Measurements from ENCODE around the gene PYCR2. TPM values are rescaled to one million over a fixed set of nuclear protein-coding genes. Genes with fewer than 3 reads are reported as not detected.

The PYCR2 gene
- total RNA-seq = 47.5 and 53.9 TPM in 2 replicates

DNA sequence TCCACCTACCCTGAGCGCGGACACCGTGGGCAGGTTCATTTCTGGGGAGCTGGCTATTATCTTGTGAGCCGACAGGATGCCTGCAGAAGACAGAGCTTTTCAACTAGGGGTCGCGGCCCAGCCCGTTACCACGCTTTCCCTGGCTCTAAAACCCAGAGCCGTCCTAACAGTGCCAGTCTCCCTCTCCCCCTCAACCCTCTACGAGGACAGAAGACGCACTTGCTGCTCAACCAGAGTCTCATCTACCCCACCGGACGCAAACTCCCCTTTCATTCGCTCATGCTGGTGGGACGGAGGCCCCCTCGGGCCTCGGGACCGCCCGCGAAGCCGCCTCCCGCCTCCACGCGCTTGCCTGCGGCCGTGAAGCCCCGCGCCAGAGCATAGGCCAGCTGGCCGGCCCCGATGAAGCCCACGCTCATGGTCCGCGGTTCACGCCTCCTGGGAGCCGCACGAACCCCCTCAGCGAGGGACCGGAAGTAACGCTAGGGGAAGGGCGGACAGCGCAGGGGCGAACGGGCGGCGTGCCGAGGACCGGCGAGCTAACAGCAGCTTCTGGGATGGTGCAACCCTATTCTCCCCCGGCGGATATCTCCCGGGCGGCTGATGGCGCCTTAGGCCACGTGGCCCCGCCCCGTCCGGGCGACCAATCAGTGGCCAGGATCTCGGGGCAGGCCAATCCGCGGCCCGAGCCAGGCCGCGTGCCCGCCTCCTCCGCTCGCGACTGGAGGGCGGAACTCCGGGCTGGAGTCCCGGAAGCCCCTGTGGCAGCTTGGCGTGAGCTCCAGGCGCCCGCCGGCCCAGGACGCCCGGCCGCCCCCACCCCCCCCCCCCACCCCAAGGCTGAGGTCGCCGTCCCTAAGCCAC lies at the start of gene PYCR2:
Gene PYCR2, minus strand, starts transcription at position 559 of the 864 bp plus-strand sequence. Its CDS starts 140 bp downstream, at position 419.

GRCh38 chr1:225941187-225941941 lies 17.3 kb upstream of the PYCR2 start, which contains the start of gene LEFTY2:
LEFTY2 (minus strand) TSS chr1:225941220; CDS start chr1:225941140, 80 bp downstream.

GRCh38 chr1:225888898-225889601 lies 35.0 kb downstream of the PYCR2 start, which contains the start of gene LEFTY1:
LEFTY1 (minus strand) TSS chr1:225889146; CDS start chr1:225889066, 80 bp downstream.

DNA sequence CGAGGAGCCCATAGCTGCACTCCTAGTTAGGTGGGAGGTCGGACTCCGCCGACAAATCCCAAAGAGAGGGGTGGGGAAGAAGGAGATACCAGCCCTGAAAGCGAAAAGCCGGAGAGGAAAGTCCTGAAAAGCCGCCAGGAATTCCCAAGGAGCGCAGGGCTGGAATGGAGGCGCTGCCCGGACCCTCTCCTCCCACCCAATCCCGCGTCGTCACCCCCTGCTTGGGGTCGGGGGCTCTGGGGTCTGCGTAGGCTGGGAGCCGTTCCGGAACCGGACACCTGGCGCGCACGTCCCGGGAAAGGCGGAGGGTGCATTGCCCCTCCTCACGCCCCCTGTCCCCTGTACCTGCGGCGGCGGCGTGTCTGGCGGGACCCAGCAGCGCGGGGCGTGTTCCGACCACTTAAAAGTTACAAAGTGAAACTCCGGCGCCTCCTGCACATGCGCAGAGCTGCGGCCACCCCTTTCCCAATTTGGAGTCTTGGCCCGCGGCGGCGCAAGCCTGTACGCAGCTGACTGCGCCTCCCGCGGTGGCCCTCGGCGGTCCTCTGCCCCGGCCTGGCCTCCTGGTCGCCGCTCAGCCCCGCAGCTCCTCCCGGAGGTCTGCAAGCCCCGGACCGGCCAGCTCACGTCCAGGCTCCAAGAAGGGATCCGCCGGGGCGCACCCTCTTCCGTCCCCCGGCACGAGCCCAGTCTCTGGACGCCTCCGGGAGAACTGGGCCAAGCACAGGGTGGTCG lies 41.9 kb downstream of the PYCR2 start, which contains the start of gene TMEM63A:
Gene TMEM63A, minus strand, starts transcription at position 422 of the 735 bp plus-strand sequence. CDS start 4,800 bp downstream, outside the sequence.

Other genes starting within 250 kb of the PYCR2 start
- gene SRP9, start 146.4 kb downstream of the PYCR2 start, total RNA-seq = 317 and 359 TPM in 2 replicates
- 21.6 and 38.1 TPM in 2 replicates for gene EPHX1, start 114.1 kb downstream of the PYCR2 start, total RNA-seq
- 9.2 and 16.7 TPM in 2 replicates for gene TMEM63A, start 41.9 kb downstream of the PYCR2 start, total RNA-seq
- not detected in 2 replicates for gene LEFTY1, start 35.1 kb downstream of the PYCR2 start, total RNA-seq
- not detected in 2 replicates for gene LEFTY2, start 17.0 kb upstream of the PYCR2 start, total RNA-seq
- 10.4 and 12.9 TPM in 2 replicates for gene SDE2, start 75.1 kb upstream of the PYCR2 start, total RNA-seq
- 226 and 247 TPM in 2 replicates for gene H3-3A, start 138.5 kb upstream of the PYCR2 start, total RNA-seq